GM18858 (cell line): ENCODE results near the gene GPR143.
"Not testable (repeated sequence)": the region's sequence is repeated elsewhere in the genome, so short reads cannot be mapped to it uniquely, and the experiment has no call there.

ENCODE experiments used
- ATAC-seq: cut with Tn5 transposase; IDR thresholded peaks from one replicate; pipeline ENCODE4 v1.9.1; 2021; ENCODE audit not compliant: unreplicated experiment

GPR143 gene

DNA sequence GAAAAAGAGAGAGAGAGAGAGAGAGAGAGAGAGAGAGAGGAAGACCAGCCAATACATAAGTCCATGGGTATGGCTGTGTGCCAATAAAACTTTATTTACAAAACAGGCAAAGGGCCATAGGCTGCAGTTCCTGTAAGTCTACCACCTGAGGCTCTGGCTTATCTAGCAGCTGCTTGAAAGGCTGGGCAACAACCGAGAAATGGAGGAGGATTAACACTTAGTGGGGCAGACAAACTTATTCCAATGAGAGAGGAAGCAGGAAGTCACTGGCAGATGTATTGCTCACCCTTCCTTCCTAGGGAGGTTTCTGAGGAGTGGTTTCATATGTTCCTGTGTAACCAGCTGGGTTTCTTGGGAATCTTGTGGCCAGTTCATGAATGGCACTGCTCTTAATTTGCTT lies 4.7 kb upstream of the GPR143 start:
- no peak for ATAC-seq

DNA sequence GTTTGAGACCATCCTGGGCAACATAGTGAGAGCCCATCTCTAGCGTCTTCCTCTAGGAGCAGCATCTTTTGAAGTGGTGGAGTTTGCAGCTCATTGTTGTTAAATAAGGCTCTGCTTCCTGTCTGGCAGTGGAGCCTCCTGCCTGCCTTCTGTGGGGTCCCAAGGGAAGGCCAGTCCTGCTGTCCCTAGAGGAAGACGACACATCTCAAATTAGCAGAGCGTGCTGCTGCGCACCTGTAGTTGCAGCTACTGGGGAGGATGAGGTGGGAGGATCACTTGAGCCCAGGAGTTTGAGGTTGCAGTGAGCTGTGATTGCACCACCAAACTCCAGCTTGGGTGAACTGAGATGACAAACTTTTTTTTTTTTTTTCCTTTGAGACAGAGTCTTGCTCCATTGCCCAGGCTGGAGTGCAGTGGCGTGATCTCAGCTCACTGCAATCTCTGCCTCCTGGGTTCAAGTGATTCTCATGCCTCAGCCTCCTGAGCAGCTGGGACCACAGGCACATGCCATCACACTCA lies 2.7 kb upstream of the GPR143 start:
- ATAC-seq = not testable (repeated sequence)

DNA sequence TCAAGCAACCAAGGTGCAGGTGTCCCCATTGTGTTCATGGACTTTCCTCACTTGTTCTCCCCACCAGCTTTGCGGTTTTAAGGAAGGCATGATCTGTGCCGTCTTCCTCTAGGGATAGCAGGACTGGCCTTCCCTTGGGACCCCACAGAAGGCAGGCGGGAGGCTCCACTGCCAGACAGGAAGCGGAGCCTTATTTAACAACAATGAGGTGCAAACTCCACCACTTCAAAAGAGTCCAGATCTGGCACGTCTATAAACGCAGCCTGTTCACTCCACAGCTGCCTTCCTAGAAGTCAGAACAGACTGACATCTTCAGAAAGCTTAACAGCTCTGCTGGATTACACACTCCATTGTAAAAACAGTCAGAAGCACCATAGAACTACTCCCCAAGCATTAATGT lies 1.7 kb upstream of the GPR143 start:
- ATAC-seq = no peak

DNA sequence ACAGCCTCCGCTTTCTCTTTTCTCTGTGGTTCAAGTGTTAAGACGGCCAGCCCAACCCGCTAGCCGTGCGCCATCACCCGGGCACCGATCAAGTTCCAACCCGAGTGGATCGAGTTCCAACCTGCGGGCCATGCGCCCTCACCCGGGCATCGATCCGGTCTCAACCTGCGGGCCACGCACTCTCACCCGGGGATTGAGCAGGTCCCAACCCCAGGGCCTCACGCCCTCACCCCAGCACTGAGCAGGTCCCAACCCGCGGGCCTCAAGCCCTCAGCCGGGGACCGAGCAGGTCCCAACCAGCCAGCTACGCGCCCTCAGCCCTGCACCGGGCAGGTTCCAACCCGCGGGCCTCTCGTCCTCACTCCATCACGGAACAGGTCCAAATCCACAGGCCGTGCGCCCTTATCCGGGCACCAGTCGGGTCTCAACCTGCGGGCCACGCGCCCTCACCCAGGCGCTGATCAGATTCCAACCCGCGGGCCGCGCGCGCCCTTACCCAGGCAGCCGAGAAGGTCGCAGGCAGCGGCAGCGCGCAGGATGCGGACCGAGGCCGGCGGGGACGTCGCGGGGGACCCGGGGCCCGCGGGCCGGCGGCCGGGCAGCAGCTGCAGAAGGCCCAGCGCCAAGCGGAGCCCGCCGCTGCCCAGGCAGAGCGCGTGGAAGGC lies 443 bp downstream of the GPR143 start:
- no peak for ATAC-seq

DNA sequence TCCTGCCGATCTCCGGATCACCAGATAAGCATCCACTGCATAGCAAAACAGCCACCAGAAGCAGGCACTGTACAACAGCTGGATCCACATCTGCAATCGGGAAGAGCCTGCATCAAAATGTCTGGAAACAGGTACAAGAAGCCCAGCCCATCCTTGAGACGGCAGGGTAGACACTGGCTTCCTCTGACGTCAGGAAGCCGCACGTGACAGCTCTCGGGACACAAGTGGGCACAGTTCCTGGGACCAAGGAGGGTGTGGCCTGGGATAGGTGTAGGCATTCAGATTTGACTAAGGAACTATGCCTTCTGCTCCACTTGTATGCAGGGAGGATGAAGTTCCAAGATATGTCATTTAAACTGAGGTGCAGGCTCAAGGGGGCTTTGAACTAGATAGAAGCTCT lies 6.3 kb downstream of the GPR143 start:
- ATAC-seq = no peak

DNA sequence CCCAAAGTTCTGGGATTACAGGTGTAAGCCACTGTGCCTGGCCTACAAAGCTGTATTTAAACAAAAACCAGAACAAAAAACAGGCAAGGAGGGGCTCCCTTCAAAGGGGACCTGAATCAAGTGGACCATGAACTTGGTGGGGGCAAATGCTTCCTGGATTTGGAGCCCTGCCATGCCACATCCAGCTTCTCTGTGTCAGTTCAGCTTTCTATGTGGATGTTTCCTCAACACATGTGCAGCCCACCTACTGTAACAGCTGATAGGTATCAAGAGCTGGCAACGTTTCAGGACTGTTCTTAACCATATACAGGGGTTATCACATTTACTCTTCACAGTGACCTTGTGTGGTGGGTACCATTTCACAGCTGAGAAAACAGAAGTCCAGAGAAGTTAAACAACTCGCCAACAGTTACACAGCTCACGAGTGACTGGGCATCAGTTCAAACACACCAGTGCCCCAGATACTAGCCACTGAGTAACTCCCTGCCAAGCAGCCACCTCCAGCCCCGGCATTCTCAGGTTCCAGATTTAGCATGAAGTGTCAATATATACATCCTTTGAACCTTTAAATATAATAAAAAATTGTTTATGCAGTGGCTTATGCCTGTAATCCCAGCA lies 7.5 kb downstream of the GPR143 start:
- no peak for ATAC-seq

DNA sequence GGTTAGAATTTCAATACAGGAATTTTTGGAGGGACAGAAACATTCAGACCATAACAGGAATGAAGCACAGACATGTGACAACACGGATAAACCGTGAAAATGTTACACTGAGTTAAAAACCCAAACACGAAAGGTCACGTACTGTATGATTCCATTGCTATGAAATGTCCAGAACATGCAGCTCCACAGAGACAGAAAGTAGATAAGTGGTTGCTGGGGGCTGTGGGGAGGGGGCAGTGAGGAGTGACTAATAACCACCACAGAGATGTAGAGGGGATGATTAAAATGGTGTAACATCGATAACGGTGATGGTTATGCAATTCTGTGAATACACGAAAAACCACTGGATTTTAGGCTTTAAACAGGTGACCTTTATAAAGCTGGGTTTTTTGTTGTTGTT lies 8.3 kb downstream of the GPR143 start:
- ATAC-seq = no peak

DNA sequence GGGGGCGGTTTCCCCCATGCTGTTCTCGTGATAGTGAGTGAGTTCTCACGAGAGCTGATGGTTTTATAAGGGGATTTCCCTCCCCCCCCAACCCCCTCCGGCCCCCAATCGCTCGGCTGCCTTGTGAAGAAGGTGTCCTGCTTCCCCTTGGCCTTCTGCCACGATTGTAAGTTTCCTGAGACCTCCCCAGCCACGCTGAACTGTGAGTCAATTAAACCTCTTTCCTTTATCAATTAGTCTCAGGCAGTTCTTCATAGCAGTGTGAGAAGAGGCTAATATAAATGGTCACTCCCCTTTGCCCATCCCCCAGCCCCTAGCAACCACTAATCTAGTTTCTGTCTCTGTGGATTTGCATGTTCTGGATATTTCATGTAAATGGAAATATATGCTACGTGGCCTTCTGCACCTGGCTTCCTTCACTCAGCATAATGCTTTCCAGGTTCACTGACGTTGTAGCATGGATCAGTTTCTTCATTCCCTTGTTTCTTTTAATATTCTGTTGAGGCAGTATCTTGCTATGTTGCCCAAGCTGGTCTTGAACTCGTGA lies 16.4 kb downstream of the GPR143 start:
- no peak for ATAC-seq

DNA sequence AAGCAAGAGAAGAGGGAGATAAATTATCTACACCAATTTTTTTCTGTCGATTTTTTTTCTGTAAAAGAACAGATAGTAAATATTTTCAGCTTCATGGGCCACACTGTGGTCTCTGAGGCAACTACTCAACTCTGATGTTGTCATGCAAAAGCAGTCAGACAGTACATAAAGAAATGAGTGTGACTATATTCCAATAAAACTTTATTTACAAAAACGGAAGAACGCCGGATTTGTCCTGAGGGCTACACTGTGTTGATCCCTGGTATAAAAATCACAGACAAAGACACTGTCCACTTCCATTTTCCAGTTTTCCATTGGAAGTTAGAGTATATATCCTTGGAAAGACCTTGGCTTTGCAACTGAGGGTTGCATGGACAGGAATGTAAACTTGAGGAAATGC lies 18.0 kb downstream of the GPR143 start:
- no peak for ATAC-seq

DNA sequence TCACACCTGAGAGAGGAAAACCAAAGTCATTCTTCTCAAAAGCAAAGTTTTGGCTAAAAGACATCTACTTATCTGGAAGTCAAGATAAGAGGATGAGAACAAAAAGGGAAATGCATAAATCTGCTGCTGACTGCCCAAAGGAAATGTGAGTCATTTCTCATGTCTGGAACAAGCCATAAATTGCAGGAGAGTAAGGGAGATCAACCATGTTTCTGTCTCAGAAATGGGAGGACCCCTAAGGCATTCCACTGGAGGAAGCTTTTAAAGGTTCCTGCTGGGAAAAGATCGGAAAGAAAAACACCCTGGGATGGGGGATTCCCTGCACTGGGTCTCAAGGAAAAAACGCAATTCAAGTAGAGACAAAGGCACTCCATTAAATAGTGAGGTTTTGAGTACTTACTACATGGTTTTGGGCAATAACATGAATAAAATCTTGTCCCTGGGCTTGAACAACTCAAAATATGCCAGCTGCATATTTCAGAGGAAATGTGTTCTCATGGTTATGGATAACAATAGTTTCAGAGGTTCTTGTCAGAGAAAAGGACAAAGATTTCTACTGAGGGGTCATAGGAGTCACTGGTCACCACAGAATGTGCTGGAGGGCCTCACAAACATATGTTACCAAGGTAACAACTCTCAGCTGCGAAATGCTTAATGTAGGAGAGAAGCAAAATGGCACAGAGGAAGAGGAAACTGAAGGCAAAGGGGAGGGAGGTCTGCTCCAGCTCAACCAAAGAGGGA lies 19.3 kb downstream of the GPR143 start:
- ATAC-seq = no peak

DNA sequence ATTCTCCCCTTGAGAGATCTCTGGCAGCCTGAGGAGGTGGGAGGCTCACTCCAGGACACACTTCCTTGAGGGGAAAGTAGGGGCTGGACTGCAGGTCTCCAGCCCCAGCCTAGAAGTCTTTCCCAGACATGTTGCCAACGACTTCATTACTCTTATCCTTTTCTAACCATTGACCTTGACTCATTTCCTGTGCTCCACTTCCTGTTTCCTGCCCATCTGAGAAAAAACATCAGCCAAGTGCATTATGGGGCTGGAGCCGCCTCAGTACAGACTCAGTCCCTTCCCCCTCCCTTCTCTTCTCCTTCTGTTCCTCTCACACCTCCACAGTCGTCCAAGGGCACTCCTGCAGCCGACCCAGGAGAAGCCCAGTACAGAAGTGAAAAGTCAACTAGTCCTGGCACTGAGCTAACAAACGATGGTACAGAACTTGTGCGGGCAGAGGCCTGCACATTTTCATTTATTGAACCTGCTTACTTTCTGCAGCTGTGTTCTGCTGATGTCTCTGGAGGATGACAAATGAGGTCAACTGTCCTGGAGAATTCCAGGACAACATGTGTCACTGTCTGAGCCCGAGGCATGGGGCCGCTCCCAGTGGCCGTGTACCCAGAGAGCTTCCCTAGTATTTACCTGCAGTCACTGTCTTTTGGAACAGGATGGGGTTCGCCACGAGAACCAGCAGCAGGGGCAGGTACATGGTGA lies 20.1 kb downstream of the GPR143 start:
- no peak for ATAC-seq

DNA sequence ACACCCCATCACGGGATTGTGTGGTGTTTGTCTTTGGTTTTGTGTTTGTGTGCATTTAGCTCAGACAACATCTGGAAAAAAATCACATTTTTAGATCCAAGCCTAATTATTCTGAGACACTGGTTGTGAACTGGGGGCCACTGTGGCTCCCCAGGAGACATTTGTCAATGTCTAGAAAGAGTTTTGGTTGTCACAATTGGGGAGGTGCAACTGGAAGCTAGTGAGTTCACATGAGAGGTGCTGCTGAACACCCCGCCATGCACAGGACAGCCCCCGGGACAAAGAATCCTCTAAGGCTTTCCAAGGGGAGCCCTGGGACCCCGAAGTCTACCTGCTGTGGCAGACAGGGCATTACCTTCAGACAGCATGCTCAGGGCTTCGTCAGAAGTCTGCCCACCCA lies 26.5 kb downstream of the GPR143 start:
- no peak for ATAC-seq

DNA sequence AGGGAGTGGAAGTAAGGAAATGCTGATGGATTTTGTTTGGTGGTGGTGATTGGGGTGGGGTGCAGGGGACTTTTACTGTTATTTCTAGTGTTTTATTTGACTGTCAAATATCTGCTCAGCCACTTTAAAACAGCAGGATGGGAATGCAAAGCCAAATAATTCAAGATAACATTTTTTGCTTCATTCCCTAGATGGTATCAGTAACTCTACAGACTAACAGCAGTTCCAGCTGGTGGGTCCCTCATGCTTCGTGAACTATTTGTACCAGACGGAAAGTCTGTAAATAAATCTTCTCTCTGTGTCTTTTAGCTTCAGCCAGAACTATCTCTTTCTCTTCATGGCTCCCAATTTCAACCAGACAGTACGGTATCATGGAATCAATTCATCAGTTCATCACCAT lies 27.5 kb downstream of the GPR143 start:
- no peak for ATAC-seq

DNA sequence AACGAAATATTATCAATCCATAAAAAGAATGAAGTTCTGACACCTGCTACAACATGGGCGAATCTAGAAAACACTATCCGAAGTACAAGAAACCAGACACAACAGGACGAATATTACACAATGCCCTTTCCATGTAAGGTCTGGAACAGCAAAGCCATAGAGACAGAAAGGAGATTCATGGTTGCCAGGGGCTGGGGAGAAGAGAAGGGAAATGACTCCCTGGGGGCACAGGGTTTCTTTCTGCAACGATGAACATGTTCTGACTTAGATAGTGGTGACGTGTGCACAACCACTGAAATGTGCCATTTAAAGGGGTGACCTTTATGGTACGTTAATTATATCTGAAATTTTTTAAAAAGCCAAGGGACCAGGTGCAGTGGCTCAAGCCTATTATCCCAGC lies 28.3 kb downstream of the GPR143 start:
- no peak for ATAC-seq

DNA sequence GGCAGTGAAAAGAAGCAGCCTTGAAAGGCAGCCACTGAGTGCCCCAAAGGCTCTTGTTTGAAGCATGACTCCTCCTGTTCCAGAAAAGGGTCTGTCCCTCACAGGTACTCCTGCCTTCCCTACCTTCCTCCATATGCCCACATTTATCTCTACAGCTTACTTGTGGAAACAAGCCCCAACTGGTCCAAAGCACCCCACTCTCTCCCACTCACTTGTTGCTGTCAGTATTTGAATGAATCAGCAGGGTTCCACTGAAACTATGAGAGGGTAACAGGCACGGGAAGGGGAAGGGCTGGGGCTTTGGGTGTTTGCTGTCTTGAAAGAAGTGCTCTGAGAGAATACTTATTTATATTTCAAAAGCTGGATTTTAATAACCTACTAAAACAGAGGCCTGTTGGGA lies 34.9 kb downstream of the GPR143 start:
- ATAC-seq = no peak

DNA sequence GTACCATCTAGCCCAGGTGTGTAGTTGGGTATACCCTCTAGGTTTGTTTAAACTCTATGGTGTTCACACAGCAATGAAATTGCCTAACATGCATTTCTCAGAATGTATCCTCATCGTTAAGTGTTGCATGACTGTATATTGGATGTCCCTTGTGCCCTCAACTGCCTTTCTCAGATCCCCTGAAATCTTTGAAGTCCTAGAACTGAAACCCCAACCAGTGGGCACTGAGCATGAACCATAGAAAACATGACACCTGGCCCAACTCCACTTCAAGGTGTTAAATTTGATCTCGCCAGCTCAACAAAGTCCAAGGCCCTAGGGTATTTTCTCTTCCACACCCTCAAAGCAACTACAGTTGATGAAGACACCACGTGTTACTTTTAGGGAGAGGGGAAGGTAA lies 35.6 kb downstream of the GPR143 start:
- no peak for ATAC-seq

DNA sequence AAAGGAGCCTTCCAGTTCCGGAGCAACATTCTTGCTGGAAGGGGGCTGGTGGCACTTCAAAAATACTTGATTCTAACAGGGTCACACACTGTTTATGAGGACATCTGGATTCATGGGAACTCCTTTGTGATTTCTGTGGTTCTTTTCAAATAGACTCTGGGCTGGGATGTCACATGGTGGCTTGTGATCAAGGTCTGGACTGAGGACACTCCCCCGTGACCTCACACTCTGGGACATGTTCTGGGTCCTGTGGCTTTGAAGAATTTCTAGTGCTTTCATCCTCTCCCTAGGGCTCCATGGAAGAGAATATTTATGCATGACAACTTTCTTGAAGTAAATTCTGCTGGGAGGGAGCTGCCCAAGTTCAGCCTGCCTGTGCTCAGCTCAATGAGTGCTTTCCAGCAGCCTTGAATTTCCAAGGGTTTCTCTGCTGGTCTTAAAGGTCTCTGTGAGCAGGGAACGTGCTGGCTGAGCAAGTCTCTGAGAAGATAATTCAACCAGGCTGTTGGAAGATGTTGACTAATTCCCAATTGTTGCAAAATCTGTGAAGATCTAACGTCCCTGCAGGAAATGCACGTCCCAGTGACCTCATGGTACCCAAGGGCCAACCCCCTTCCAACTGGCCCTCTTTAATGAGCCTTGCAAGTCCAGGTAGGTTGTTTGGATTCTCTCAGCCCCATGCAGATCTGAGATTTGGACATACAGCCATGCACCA lies 36.3 kb downstream of the GPR143 start:
- no peak for ATAC-seq

DNA sequence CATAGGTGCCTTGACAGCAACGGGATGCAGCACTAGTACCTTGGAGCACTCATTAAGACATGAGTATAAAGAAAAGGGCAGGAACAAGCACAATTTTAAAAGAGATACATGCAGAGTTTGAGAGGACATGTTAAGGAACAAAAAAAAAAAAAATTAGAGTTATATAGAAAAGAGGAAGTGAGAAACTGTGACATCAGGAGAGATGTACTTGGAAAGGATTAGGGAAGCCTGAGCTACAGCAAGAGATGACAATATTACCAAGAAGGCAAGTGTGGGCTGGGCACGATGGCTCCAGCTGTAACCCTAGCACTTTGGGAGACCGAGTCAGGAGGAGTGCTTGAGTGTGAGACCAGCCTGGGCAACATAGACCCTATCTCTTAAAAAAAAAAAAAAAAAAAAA lies 37.4 kb downstream of the GPR143 start:
- no peak for ATAC-seq

DNA sequence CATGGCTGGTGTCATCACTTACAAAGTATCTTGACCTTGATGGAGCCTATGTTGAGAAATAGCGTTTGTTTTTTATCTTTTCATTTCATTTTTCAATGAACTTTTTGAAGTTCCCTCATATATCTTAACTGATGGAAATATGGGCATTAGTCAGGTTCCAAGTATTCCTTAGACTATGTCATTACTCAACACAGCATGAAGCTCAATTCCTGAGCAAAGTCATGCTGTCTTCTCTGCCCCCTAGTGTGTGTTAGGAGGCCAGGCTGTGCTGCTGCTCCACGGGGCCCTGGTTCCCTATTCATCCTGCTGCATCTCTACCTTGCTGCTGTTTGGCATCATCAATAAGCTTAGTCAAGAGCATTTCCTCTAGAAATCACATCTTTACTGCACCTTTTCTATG lies 40.9 kb downstream of the GPR143 start:
- no peak for ATAC-seq

DNA sequence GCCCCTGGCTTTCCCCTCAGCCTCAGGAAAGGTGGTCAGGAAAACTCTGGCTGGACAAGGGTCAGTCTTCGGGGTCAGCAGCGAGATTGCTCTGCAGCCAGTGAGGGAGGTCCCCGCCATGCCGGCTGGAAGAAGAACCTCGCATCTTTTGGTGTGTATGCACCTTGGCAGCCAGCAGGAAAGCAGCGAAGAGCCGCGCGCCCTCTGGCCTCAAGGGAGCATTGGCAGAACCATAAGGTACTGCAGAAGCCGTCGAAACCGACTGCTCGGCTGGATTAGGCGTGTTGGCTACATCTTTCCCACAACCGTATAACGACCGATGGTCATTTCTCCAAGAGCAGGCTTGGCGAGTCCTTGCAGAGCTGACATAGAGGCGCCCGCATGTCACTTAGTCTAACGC lies 48.3 kb downstream of the GPR143 start:
- no peak for ATAC-seq

DNA sequence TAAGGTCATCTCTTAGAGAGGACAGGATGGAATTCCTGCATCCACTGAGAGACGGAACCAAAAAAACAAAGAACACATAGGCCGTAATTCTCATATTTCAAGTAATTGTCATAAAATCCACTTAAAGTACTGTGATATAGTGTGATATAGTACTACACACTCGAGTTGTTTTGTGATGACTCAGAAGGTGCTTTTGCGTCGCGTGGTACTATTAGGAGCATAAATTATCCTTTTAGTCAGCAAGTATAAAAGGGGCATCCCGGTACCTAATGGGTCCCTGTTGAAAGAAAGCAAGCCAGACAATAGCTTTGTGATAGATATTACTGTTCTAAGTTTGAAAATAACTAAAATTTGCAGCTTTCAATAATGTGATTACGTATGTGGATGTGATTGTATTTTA lies 55.3 kb downstream of the GPR143 start:
- ATAC-seq = no peak
